Esophagus squamous epithelium (tissue), 4 donors: ENCODE data around the gene SMYD3.

Experiments
- POLR2A ChIP-seq, 4 donors: fragments of 450-650 bp; IDR thresholded peaks; one replicate each; pipeline ENCODE4 v1.6.1; 2017; ENCODE audit warnings: antibody characterized with exemption in 4 of 4, mild to moderate bottlenecking in 4 of 4, moderate library complexity in 3 of 4
- TF ChIP-seq, protein P1 (sequence below), 6 experiments: fragments of 450-650 bp in 4 of 6; fragments of 200-600 bp in 2 of 6; sonication (generic) in 2 of 6; IDR thresholded peaks; one replicate each; pipeline ENCODE4 v1.5.1; 2016 to 2019; ENCODE audit warnings: antibody characterized with exemption in 6 of 6, mild to moderate bottlenecking in 4 of 6, moderate library complexity in 4 of 6

- TF ChIP-seq, protein P1, sequence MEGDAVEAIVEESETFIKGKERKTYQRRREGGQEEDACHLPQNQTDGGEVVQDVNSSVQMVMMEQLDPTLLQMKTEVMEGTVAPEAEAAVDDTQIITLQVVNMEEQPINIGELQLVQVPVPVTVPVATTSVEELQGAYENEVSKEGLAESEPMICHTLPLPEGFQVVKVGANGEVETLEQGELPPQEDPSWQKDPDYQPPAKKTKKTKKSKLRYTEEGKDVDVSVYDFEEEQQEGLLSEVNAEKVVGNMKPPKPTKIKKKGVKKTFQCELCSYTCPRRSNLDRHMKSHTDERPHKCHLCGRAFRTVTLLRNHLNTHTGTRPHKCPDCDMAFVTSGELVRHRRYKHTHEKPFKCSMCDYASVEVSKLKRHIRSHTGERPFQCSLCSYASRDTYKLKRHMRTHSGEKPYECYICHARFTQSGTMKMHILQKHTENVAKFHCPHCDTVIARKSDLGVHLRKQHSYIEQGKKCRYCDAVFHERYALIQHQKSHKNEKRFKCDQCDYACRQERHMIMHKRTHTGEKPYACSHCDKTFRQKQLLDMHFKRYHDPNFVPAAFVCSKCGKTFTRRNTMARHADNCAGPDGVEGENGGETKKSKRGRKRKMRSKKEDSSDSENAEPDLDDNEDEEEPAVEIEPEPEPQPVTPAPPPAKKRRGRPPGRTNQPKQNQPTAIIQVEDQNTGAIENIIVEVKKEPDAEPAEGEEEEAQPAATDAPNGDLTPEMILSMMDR (IDR thresholded peaks at IDR 0.05), result no peak
- TF ChIP-seq POLR2A (IDR thresholded peaks at IDR 0.05), result no peak
These were observed 554.6 kb downstream of the SMYD3 start for GRCh38 chr1:245952383-245953026.
